Hepatocyte (in vitro differentiated cells): ENCODE results near the gene FNDC3B.

Experiments used
- CTCF ChIP-seq: fragments of 200-600 bp; sonication (generic); IDR thresholded peaks from 2 replicates; pipeline ENCODE4 v1.5.1; 2016; ENCODE audit warnings: antibody characterized with exemption, mild to moderate bottlenecking; ENCODE audit not compliant: poor library complexity
- EZH2 ChIP-seq: fragments of 200-600 bp; sonication (generic); IDR thresholded peaks from 2 replicates; pipeline ENCODE4 v1.6.1; 2016; ENCODE audit warnings: antibody characterized with exemption, mild to moderate bottlenecking, borderline replicate concordance
- EZH2phosphoT487 ChIP-seq: fragments of 200-600 bp; sonication (generic); IDR thresholded peaks from one replicate; pipeline ENCODE4 v1.6.1; 2018; ENCODE audit warnings: antibody characterized with exemption, mild to moderate bottlenecking, low read depth, moderate library complexity; ENCODE audit not compliant: unreplicated experiment, severe bottlenecking

GRCh38 chr3:172012775-172013174 is 26.6 kb upstream of the FNDC3B start:
- TF ChIP-seq EZH2 (no peak), CTCF (no peak), EZH2phosphoT487 (no peak)
